ENCODE results near the gene FGF2.

The FGF2 gene

GRCh38 chr4:122831515-122832196, 5.0 kb downstream of the FGF2 start (continued):
- TF ChIP-seq ZFP3 (tag by site-specific recombination; IDR thresholded peaks at IDR 0.05; ENCODE audit: low read depth), result no peak
- TF ChIP-seq ZNF16 (tag by site-specific recombination; IDR thresholded peaks at IDR 0.05; ENCODE audit: low read depth), result no peak
- no peak for TF ChIP-seq ZNF280D (tag by site-specific recombination; IDR thresholded peaks at IDR 0.05)
- no peak for TF ChIP-seq ZNF580 (tag by site-specific recombination; IDR thresholded peaks at IDR 0.05)
- TF ChIP-seq ZNF501 (tag by site-specific recombination; IDR thresholded peaks at IDR 0.05), result no peak
- TF ChIP-seq ZNF24 (tag by site-specific recombination; IDR thresholded peaks at IDR 0.05), result peak; percentile 56; the same call in 1 of the 2 replicates
- TF ChIP-seq ZNF704 (tag by site-specific recombination; IDR thresholded peaks at IDR 0.05), result no peak
- peak; percentile 75 for TF ChIP-seq SP7 (tag by site-specific recombination; IDR thresholded peaks at IDR 0.05)
- no peak for TF ChIP-seq ZNF530 (tag by site-specific recombination; IDR thresholded peaks at IDR 0.05; ENCODE audit: low read depth)
- TF ChIP-seq ZNF777 (tag by site-specific recombination; IDR thresholded peaks at IDR 0.05; ENCODE audit: borderline replicate concordance), result no peak
- TF ChIP-seq BCL6B (tag by site-specific recombination; IDR thresholded peaks at IDR 0.05), result no peak
- TF ChIP-seq ATF2 (tag by site-specific recombination; IDR thresholded peaks at IDR 0.05; ENCODE audit: low read depth), result peak; percentile 53; the same call in 1 of the 2 replicates
- TF ChIP-seq ZNF366 (tag by site-specific recombination; conservative IDR thresholded peaks at IDR 0.05), result peak; percentile 87
- TF ChIP-seq PBX3 (CRISPR knock-in tag; IDR thresholded peaks at IDR 0.05), result no peak
- no peak for TF ChIP-seq GLIS1 (tag by site-specific recombination; IDR thresholded peaks at IDR 0.05)
- TF ChIP-seq KLF16 (tag by site-specific recombination; IDR thresholded peaks at IDR 0.05), result no peak
- peak; percentile 20; the same call in 1 of the 2 replicates for TF ChIP-seq ZSCAN23 (tag by site-specific recombination; IDR thresholded peaks at IDR 0.05)
- no peak for TF ChIP-seq ZNF266 (tag by site-specific recombination; IDR thresholded peaks at IDR 0.05; ENCODE audit: low read depth)
- TF ChIP-seq KLF8 (tag by site-specific recombination; IDR thresholded peaks at IDR 0.05), result no peak
- TF ChIP-seq AEBP2 (tag by site-specific recombination; IDR thresholded peaks at IDR 0.05; ENCODE audit: borderline replicate concordance), result no peak
- TF ChIP-seq ZNF664 (tag by site-specific recombination; IDR thresholded peaks at IDR 0.05), result peak; percentile 96
- TF ChIP-seq ZNF239 (tag by site-specific recombination; IDR thresholded peaks at IDR 0.05), result no peak
- TF ChIP-seq OVOL3 (tag by site-specific recombination; IDR thresholded peaks at IDR 0.05), result peak; percentile 90
- peak; percentile 22; the same call in 1 of the 2 replicates for TF ChIP-seq HIC1 (tag by site-specific recombination; IDR thresholded peaks at IDR 0.05)

Data from HEK293 (cell line).